Mucosa of descending colon (tissue), 3 donors: Measurements from ENCODE around the gene CORO1C. TPM values are rescaled to one million over a fixed set of nuclear protein-coding genes. Genes with fewer than 3 reads are reported as not detected.

Experiments used
- ATAC-seq: fragments of 200-7000 bp; cut with Tn5 transposase; one replicate; pipeline ENCODE4 v1.9.1; 2020; ENCODE audit warnings: mild to moderate bottlenecking, moderate library complexity
- DNase-seq, 3 donors: peaks; one replicate each; pipeline ENCODE4 v3.0.0-alpha.2; 2020
- H3K36me3 ChIP-seq: fragments of 200-600 bp; one replicate; pipeline ENCODE4 v1.8.0; 2021; ENCODE audit warnings: low read depth, mild to moderate bottlenecking
- H3K4me1 ChIP-seq: fragments of 200-600 bp; one replicate; pipeline ENCODE4 v1.8.0; 2021; ENCODE audit warnings: low read depth, mild to moderate bottlenecking
- H3K4me3 ChIP-seq: fragments of 200-600 bp; one replicate; pipeline ENCODE4 v1.8.0; 2021; ENCODE audit warnings: mild to moderate bottlenecking
- H3K9me3 ChIP-seq: fragments of 200-600 bp; one replicate; pipeline ENCODE4 v1.8.0; 2021; ENCODE audit warnings: mild to moderate bottlenecking
- CTCF ChIP-seq: fragments of 200-600 bp; IDR thresholded peaks from one replicate; pipeline ENCODE4 v1.8.0; 2022; ENCODE audit warnings: antibody characterized with exemption, mild to moderate bottlenecking
- intact Hi-C, 2 donors: fragments of 100-400 bp; cut with DNase I in 1 of 2; cut with micrococcal nuclease in 1 of 2; formaldehyde crosslinking; loops; one replicate each; pipeline versions ENCODE4 v1.11.0 to v1.11.1; 2022; cut with DNase I, micrococcal nuclease
- total RNA-seq, 3 donors: library from RNA; stranded (reverse); fragmentation: NEBNext Ultra II Directional in 2 of 3; extraction: Animal tissue kit (Norgen Biotek cat#: 25700) in 2 of 3; gene quantifications; one replicate each; pipeline versions ENCODE4 v1.2.1 to v1.2.4, GENCODE V29; 2021 to 2023
- donor health status: DM: no; HTN: no; CAD: no; lungs with moderate emphysema.
- donor health status: DM: no; HTN: no; CAD: no.
- donor health status: DM: no; HTN: yes; CAD: no.

Gene CORO1C
- total RNA-seq, 3 donors from 2014 or later = 80.5 to 328 (median 123) TPM

- no peaks in the 10 kb centered on the region for H3K36me3 ChIP-seq
- intact Hi-C loops = no loop called here
- DNase-seq (peak in 1 of 3 donors; percentile 15), ATAC-seq (no peak)
- no peaks in the 10 kb centered on the region for H3K9me3 ChIP-seq
- no peak overlapping the region for H3K4me3 ChIP-seq
- no peak for TF ChIP-seq CTCF
- H3K4me1 ChIP-seq = no peaks in the 10 kb centered on the region
Measured at GRCh38 chr12:108607981-108608600, 123.2 kb downstream of the CORO1C start.

GRCh38 chr12:108606492-108606891 lies 124.8 kb downstream of the CORO1C start:
- H3K4me3 ChIP-seq = no peak overlapping the region
- H3K36me3 ChIP-seq = no peaks in the 10 kb centered on the region
- H3K4me1 ChIP-seq = no peaks in the 10 kb centered on the region
- H3K9me3 ChIP-seq = no peaks in the 10 kb centered on the region
- peak in 1 of 3 donors; percentile 25 for DNase-seq
- no peak for TF ChIP-seq CTCF
- ATAC-seq = no peak
- intact Hi-C loops = no loop called here

GRCh38 chr12:108605690-108606406 lies 125.5 kb downstream of the CORO1C start:
- H3K36me3 ChIP-seq = no peaks in the 10 kb centered on the region
- intact Hi-C loops = no loop called here
- ATAC-seq = no peak
- no peaks in the 10 kb centered on the region for H3K9me3 ChIP-seq
- H3K4me1 ChIP-seq = no peaks in the 10 kb centered on the region
- no peak overlapping the region for H3K4me3 ChIP-seq
- peak in 1 of 3 donors; percentile 5 for DNase-seq
- no peak for TF ChIP-seq CTCF

- intact Hi-C loops = no loop called here
- Histone ChIP-seq H3K9me3 (no peaks in the 10 kb centered on the region), H3K4me3 (no peak overlapping the region), H3K36me3 (no peaks in the 10 kb centered on the region), H3K4me1 (no peaks in the 10 kb centered on the region)
- TF ChIP-seq CTCF = no peak
- ATAC-seq = no peak
- no peak for DNase-seq
Measured at GRCh38 chr12:108605000-108605689, 126.2 kb downstream of the CORO1C start.

GRCh38 chr12:108604208-108604941 lies 126.9 kb downstream of the CORO1C start:
- DNase-seq (no peak), ATAC-seq (no peak)
- intact Hi-C loops = no loop called here
- no peak for TF ChIP-seq CTCF
- Histone ChIP-seq H3K9me3 (no peaks in the 10 kb centered on the region), H3K4me1 (no peaks in the 10 kb centered on the region), H3K4me3 (no peak overlapping the region), H3K36me3 (no peaks in the 10 kb centered on the region)
